Thoracic aorta (tissue), 2 donors: Measurements from ENCODE around the gene SDK1. TPM values are rescaled to one million over a fixed set of nuclear protein-coding genes. Genes with fewer than 3 reads are reported as not detected.

ENCODE experiments used
- ATAC-seq: fragments of 150-250 bp; one replicate; pipeline ENCODE4 v1.8.0; 2017; ENCODE audit warnings: low read depth; ENCODE audit not compliant: insufficient number of reproducible peaks, low FRiP score
- DNase-seq: peaks from one replicate; pipeline ENCODE4 v3.0.0-alpha.2; 2020; ENCODE audit warnings: low spot score
- H3K27ac ChIP-seq, 2 donors: fragments of 200-600 bp; sonication (generic); 1 replicate in 1 of 2; 2 replicates in 1 of 2; pipeline ENCODE4 v1.5.1; 2016; ENCODE audit warnings: mild to moderate bottlenecking in 2 of 2, moderate library complexity in 2 of 2
- H3K27me3 ChIP-seq: fragments of 200-600 bp; sonication (generic); replicated peaks from 2 replicates; pipeline ENCODE4 v1.6.0; 2016; ENCODE audit warnings: mild to moderate bottlenecking; ENCODE audit not compliant: insufficient read depth
- H3K36me3 ChIP-seq: fragments of 200-600 bp; sonication (generic); one replicate; pipeline ENCODE4 v1.5.1; 2016
- H3K4me1 ChIP-seq, 2 donors: fragments of 200-600 bp; sonication (generic); 1 replicate in 1 of 2; 2 replicates in 1 of 2; pipeline versions ENCODE4 v1.5.1 to v1.6.0; 2016; ENCODE audit warnings: low read depth in 2 of 2, mild to moderate bottlenecking in 1 of 2; ENCODE audit not compliant: control insufficient read depth in 1 of 2
- H3K4me3 ChIP-seq: fragments of 200-600 bp; sonication (generic); 2 replicates; pipeline ENCODE4 v1.5.1; 2016; ENCODE audit warnings: mild to moderate bottlenecking
- H3K9me3 ChIP-seq: fragments of 200-600 bp; sonication (generic); 2 replicates; pipeline ENCODE4 v1.5.1; 2016
- CTCF ChIP-seq: fragments of 200-600 bp; sonication (generic); IDR thresholded peaks from one replicate; pipeline ENCODE4 v1.5.1; 2019; ENCODE audit warnings: antibody characterized with exemption
- total RNA-seq, 2 donors: library from RNA; depleted of rRNA; stranded (reverse); fragments of >200 nt; gene quantifications; one replicate each; pipeline versions ENCODE4 v1.1.0 to v1.2.3, GENCODE V29; 2016

The SDK1 gene
- total RNA-seq, 2 donors from 2014 or later, result 27.5 to 29.2 TPM

- no peak overlapping the region for H3K4me3 ChIP-seq
- H3K27me3 ChIP-seq, result no peaks in the 10 kb centered on the region
- DNase-seq (no peak), ATAC-seq (no peak)
- no peaks in the 10 kb centered on the region for H3K9me3 ChIP-seq
- H3K27ac ChIP-seq, result no peak overlapping the region
- H3K4me1 ChIP-seq, result peaks cover 0 to 18% of the 10 kb centered on the region in 2 donors
- TF ChIP-seq CTCF, result no peak
- no peaks in the 10 kb centered on the region for H3K36me3 ChIP-seq
These were observed 28.3 kb upstream of the SDK1 start for GRCh38 chr7:3272691-3273141.

- no peak overlapping the region for H3K4me3 ChIP-seq
- DNase-seq (no peak), ATAC-seq (no peak)
- peaks cover 0 to 22% of the 10 kb centered on the region in 2 donors for H3K4me1 ChIP-seq
- H3K36me3 ChIP-seq, result no peaks in the 10 kb centered on the region
- TF ChIP-seq CTCF, result no peak
- no peak overlapping the region for H3K27ac ChIP-seq
- H3K27me3 ChIP-seq, result no peaks in the 10 kb centered on the region
- H3K9me3 ChIP-seq, result no peaks in the 10 kb centered on the region
These were observed 26.9 kb upstream of the SDK1 start for GRCh38 chr7:3274131-3274530.

GRCh38 chr7:3277604-3278572 lies 23.2 kb upstream of the SDK1 start:
- H3K36me3 ChIP-seq, result no peaks in the 10 kb centered on the region
- no peaks in the 10 kb centered on the region for H3K9me3 ChIP-seq
- TF ChIP-seq CTCF, result no peak
- no peaks in the 10 kb centered on the region for H3K27me3 ChIP-seq
- DNase-seq (no peak), ATAC-seq (no peak)
- no peak overlapping the region for H3K27ac ChIP-seq
- no peak overlapping the region for H3K4me3 ChIP-seq
- peaks cover 0 to 44% of the 10 kb centered on the region in 2 donors for H3K4me1 ChIP-seq

- Histone ChIP-seq H3K36me3 (no peaks in the 10 kb centered on the region), H3K27ac (peak overlapping the region; percentile 65 to 69), H3K4me3 (no peak overlapping the region), H3K4me1 (peaks cover 0 to 38% of the 10 kb centered on the region in 2 donors), H3K9me3 (no peaks in the 10 kb centered on the region), H3K27me3 (no peaks in the 10 kb centered on the region)
- TF ChIP-seq CTCF, result no peak
- no peak for DNase-seq
- ATAC-seq, result no peak
These were observed 21.8 kb upstream of the SDK1 start for GRCh38 chr7:3279147-3279818.

- ATAC-seq, result no peak
These were observed 20.6 kb upstream of the SDK1 start for GRCh38 chr7:3280445-3280844.

More at GRCh38 chr7:3280445-3280844, 20.6 kb upstream of the SDK1 start:
- H3K27ac ChIP-seq, result peak overlapping the region; percentile 47 to 65
- no peak for TF ChIP-seq CTCF
- H3K36me3 ChIP-seq, result no peaks in the 10 kb centered on the region
- no peak overlapping the region for H3K4me3 ChIP-seq
- no peaks in the 10 kb centered on the region for H3K27me3 ChIP-seq
- DNase-seq, result no peak
- no peaks in the 10 kb centered on the region for H3K9me3 ChIP-seq
- peaks cover 0 to 38% of the 10 kb centered on the region in 2 donors for H3K4me1 ChIP-seq
